Gastroesophageal sphincter (tissue), 4 donors: Measurements from ENCODE around the gene LDLRAD3. TPM values are rescaled to one million over a fixed set of nuclear protein-coding genes. Genes with fewer than 3 reads are reported as not detected.

Source experiments
- ATAC-seq: fragments of 150-250 bp; one replicate; pipeline ENCODE4 v1.9.1; 2016; ENCODE audit warnings: mild to moderate bottlenecking, moderate library complexity
- H3K27ac ChIP-seq, 4 donors: fragments of 200-600 bp; sonication (generic) in 3 of 4; 1 replicate in 3 of 4; 2 replicates in 1 of 4; pipeline ENCODE4 v1.5.1; 2016 to 2019
- H3K27me3 ChIP-seq: fragments of 200-600 bp; sonication (generic); one replicate; pipeline ENCODE4 v1.5.1; 2019
- H3K36me3 ChIP-seq, 2 donors: fragments of 200-600 bp; sonication (generic); one replicate each; pipeline ENCODE4 v1.5.1; 2019; ENCODE audit warnings: control low read depth in 1 of 2
- H3K4me1 ChIP-seq, 3 donors: fragments of 200-600 bp; sonication (generic); 1 replicate in 2 of 3; 2 replicates in 1 of 3; pipeline ENCODE4 v1.5.1; 2016 to 2019; ENCODE audit warnings: control low read depth in 2 of 3
- H3K4me3 ChIP-seq, 2 donors: fragments of 200-600 bp; sonication (generic); one replicate each; pipeline ENCODE4 v1.5.1; 2019; ENCODE audit warnings: mild to moderate bottlenecking in 1 of 2, moderate library complexity in 1 of 2
- H3K9me3 ChIP-seq, 3 donors: fragments of 200-600 bp; sonication (generic); one replicate each; pipeline ENCODE4 v1.5.1; 2017 to 2019; ENCODE audit warnings: control low read depth in 2 of 3
- CTCF ChIP-seq, 4 experiments: fragments of 200-600 bp in 2 of 4; fragments of 450-650 bp in 2 of 4; sonication (generic) in 1 of 4; IDR thresholded peaks; one replicate each; pipeline ENCODE4 v1.5.1; 2017 to 2019; ENCODE audit warnings: antibody characterized with exemption in 4 of 4, mild to moderate bottlenecking in 2 of 4, moderate library complexity in 2 of 4
- EP300 ChIP-seq: sonication (generic); formaldehyde crosslinking; IDR thresholded peaks from one replicate; pipeline ENCODE4 v1.6.1; 2017; ENCODE audit warnings: antibody characterized with exemption, mild to moderate bottlenecking
- POLR2A ChIP-seq, 2 donors: fragments of 450-650 bp; IDR thresholded peaks; one replicate each; pipeline ENCODE4 v1.6.1; 2017; ENCODE audit warnings: antibody characterized with exemption in 2 of 2, mild to moderate bottlenecking in 2 of 2, moderate library complexity in 1 of 2
- POLR2AphosphoS5 ChIP-seq: sonication (generic); formaldehyde crosslinking; IDR thresholded peaks from one replicate; pipeline ENCODE4 v1.6.1; 2017; ENCODE audit warnings: antibody characterized with exemption
- WGBS, 2 donors: methylation state at CpG; one replicate each; pipeline ENCODE4 v1.1.5; 2018; ENCODE audit warnings: low coverage in 1 of 2; 5-methylcytosine and 5-hydroxymethylcytosine counted together
- total RNA-seq, 4 donors: library from RNA; depleted of rRNA; stranded (reverse); fragments of >200 nt; gene quantifications; one replicate each; pipeline ENCODE4 v1.1.0, GENCODE V29; 2016

LDLRAD3 gene
- total RNA-seq, 4 donors from 2014 or later: 4.0 to 8.9 (median 7.2) TPM

- TF ChIP-seq POLR2A (IDR thresholded peaks at IDR 0.05) (no peak), CTCF (IDR thresholded peaks at IDR 0.05) (no peak), EP300 (no peak), POLR2AphosphoS5 (no peak)
- H3K4me1 ChIP-seq: no peaks in the 10 kb centered on the region
- H3K36me3 ChIP-seq: no peaks in the 10 kb centered on the region
- no peak for ATAC-seq
- no peaks in the 10 kb centered on the region for H3K27me3 ChIP-seq
- H3K27ac ChIP-seq: no peak overlapping the region
- H3K9me3 ChIP-seq: peaks cover 0 to 12% (median 0%) of the 10 kb centered on the region in 3 donors
- H3K4me3 ChIP-seq: no peak overlapping the region
- 56 to 60% methylated on average over 4 to 7 of the region's 10 CpGs for WGBS, 2 donors
Observed at GRCh38 chr11:35969089-35970042, 25.5 kb downstream of the LDLRAD3 start.

GRCh38 chr11:35970445-35970844 is 26.6 kb downstream of the LDLRAD3 start:
- no peaks in the 10 kb centered on the region for H3K4me1 ChIP-seq
- H3K27me3 ChIP-seq: no peaks in the 10 kb centered on the region
- H3K36me3 ChIP-seq: no peaks in the 10 kb centered on the region
- peaks cover 0 to 16% (median 0%) of the 10 kb centered on the region in 3 donors for H3K9me3 ChIP-seq
- TF ChIP-seq CTCF (IDR thresholded peaks at IDR 0.05): no peak
- no peak for TF ChIP-seq POLR2AphosphoS5
- TF ChIP-seq POLR2A (IDR thresholded peaks at IDR 0.05): no peak
- no peak for TF ChIP-seq EP300
- no peak overlapping the region for H3K27ac ChIP-seq
- 86 to 98% methylated on average over 2 to 3 of the region's 3 CpGs for WGBS, 2 donors
- ATAC-seq: no peak
- H3K4me3 ChIP-seq: no peak overlapping the region

GRCh38 chr11:35971841-35972422 is 28.1 kb downstream of the LDLRAD3 start:
- TF ChIP-seq POLR2AphosphoS5: no peak
- TF ChIP-seq POLR2A (IDR thresholded peaks at IDR 0.05): no peak
- TF ChIP-seq CTCF (IDR thresholded peaks at IDR 0.05): no peak
- no peak for TF ChIP-seq EP300
- no peak overlapping the region for H3K27ac ChIP-seq

DNA sequence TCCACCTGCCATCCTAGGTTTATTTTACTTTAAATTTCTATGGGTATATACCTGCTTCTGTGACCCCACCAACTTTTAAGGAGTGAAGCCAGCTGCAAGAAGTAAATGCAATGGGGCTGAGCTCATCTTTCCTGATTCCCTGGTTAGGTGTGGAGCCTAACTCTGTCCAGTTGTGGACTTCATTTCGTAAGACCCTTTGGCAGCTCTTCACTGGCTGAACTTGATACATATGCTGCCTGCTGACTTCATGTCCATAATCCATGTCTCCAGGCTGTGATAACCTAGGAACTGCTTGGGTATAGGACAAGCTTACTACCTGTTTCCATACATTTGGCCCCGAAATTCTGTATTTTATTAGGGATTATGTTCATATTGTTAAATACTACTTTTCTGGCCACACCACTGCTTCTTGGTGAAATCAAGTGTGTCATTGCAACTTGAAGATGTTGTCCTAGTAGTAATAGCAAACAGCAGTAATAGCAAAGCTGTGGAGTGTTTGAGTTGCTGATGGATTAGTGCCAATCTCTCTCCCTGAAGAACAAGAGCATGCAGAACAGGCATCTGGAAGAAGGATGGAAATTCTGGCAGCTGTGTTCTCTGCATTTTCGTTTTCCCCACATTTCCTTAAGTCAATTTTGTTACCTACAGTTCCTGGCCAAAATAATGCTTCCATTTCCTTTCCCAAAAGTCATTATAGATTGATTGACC is 31.2 kb downstream of the LDLRAD3 start:
- no peaks in the 10 kb centered on the region for H3K36me3 ChIP-seq
- no peaks in the 10 kb centered on the region for H3K27me3 ChIP-seq
- ATAC-seq: no peak
- 89 to 95% methylated on average over 3 of the region's 3 CpGs for WGBS, 2 donors
- peaks cover 0 to 16% (median 0%) of the 10 kb centered on the region in 3 donors for H3K9me3 ChIP-seq
- TF ChIP-seq EP300: no peak
- TF ChIP-seq POLR2A (IDR thresholded peaks at IDR 0.05): no peak
- TF ChIP-seq POLR2AphosphoS5: no peak
- no peak for TF ChIP-seq CTCF (IDR thresholded peaks at IDR 0.05)
- no peaks in the 10 kb centered on the region for H3K4me1 ChIP-seq
- no peak overlapping the region for H3K4me3 ChIP-seq
- no peak overlapping the region for H3K27ac ChIP-seq

More at GRCh38 chr11:35971841-35972422, 28.1 kb downstream of the LDLRAD3 start:
- no peaks in the 10 kb centered on the region for H3K4me1 ChIP-seq
- H3K9me3 ChIP-seq: peaks cover 0 to 16% (median 0%) of the 10 kb centered on the region in 3 donors
- ATAC-seq: no peak
- no peaks in the 10 kb centered on the region for H3K27me3 ChIP-seq
- 80 to 93% methylated on average over 4 to 5 of the region's 5 CpGs for WGBS, 2 donors
- H3K36me3 ChIP-seq: no peaks in the 10 kb centered on the region
- H3K4me3 ChIP-seq: no peak overlapping the region
